K562 (cell line): Measurements from ENCODE around the gene MYO3A. TPM values are rescaled to one million over a fixed set of nuclear protein-coding genes. Genes with fewer than 3 reads are reported as not detected.

Experiments
- ATF1 ChIP-seq, 2 experiments: fragments of 450-650 bp in 1 of 2; IDR thresholded peaks; 2 replicates each; pipeline ENCODE4 v1.6.1; 2016; ENCODE audit warnings: missing compliant biosample characterization in 1 of 2, missing genetic modification characterization in 1 of 2
- NFYB ChIP-seq: IDR thresholded peaks from 2 replicates; pipeline ENCODE4 v1.6.1; 2011; ENCODE audit warnings: mild to moderate bottlenecking, moderate library complexity; ENCODE audit not compliant: insufficient read length; ENCODE audit errors: extremely low read depth
- polyA plus RNA-seq, 8 experiments: library from polyadenylated mRNA; depleted of rRNA in 4 of 8; stranded (reverse) in 5 of 8; unstranded in 3 of 8; fragments of >200 nt; fragmentation: Nextera tagmentation in 2 of 8; fragmentation: Illumina TruSeq in 1 of 8; extraction: Ambion mirVana in 2 of 8; extraction: Trizol in 1 of 8; gene quantifications; 2 replicates each; pipeline versions ENCODE4 v1.2.1 to v1.2.3, GENCODE V29; 2011 to 2014; ENCODE audit warnings: inconsistent platforms in 1 of 8, missing spikeins in 1 of 8
- total RNA-seq, 7 experiments: library from RNA; depleted of rRNA in 6 of 7; stranded (reverse); fragments of >200 nt in 6 of 7; fragmentation: Illumina TruSeq in 2 of 7; extraction: Trizol in 2 of 7; gene quantifications; 2 replicates each; pipeline versions ENCODE4 v1.2.1 to v1.2.3, GENCODE V29; 2011 to 2021; ENCODE audit warnings: low replicate concordance in 1 of 7
- TF ChIP-seq, protein P1 (sequence below), 2 experiments: fragments of 450-650 bp in 1 of 2; sonication (generic) in 1 of 2; formaldehyde crosslinking in 1 of 2; IDR thresholded peaks; 2 replicates each; pipeline versions ENCODE4 v1.7.1 to v1.9.0; 2016 to 2022; ENCODE audit warnings: inconsistent platforms in 1 of 2, mild to moderate bottlenecking in 1 of 2, missing genetic modification reagents in 1 of 2
- TF ChIP-seq, protein P2 (sequence below): fragments of 200-800 bp; sonication (Bioruptor generic); IDR thresholded peaks from 2 replicates; pipeline ENCODE4 v1.6.1; 2016; ENCODE audit warnings: missing genetic modification characterization, missing compliant biosample characterization

Gene MYO3A
- total and polyA plus RNA-seq, 9 of the 15 experiments (the other 6 are each of a cell fraction or from before 2014, with no cell fraction given) = not detected

DNA sequence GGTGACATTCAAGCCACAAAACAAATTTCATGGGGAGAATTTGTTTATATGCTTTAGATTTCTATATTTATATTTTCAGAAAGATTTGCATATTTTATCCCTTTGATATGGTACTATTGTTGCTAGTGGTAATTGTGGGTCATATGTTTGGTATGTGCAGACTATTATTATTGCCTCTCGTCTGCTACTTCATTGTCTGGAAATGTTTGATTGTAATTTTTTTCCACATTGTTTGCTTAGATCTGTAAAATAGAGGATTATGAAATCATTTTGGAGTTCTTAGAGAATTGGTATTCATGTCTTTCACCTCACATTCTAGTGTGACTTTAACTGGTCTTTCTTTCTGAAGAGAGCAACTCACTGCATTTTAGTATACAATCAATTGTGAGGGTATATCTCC, 44.7 kb downstream of the MYO3A start (continued):
- TF ChIP-seq, protein P1, sequence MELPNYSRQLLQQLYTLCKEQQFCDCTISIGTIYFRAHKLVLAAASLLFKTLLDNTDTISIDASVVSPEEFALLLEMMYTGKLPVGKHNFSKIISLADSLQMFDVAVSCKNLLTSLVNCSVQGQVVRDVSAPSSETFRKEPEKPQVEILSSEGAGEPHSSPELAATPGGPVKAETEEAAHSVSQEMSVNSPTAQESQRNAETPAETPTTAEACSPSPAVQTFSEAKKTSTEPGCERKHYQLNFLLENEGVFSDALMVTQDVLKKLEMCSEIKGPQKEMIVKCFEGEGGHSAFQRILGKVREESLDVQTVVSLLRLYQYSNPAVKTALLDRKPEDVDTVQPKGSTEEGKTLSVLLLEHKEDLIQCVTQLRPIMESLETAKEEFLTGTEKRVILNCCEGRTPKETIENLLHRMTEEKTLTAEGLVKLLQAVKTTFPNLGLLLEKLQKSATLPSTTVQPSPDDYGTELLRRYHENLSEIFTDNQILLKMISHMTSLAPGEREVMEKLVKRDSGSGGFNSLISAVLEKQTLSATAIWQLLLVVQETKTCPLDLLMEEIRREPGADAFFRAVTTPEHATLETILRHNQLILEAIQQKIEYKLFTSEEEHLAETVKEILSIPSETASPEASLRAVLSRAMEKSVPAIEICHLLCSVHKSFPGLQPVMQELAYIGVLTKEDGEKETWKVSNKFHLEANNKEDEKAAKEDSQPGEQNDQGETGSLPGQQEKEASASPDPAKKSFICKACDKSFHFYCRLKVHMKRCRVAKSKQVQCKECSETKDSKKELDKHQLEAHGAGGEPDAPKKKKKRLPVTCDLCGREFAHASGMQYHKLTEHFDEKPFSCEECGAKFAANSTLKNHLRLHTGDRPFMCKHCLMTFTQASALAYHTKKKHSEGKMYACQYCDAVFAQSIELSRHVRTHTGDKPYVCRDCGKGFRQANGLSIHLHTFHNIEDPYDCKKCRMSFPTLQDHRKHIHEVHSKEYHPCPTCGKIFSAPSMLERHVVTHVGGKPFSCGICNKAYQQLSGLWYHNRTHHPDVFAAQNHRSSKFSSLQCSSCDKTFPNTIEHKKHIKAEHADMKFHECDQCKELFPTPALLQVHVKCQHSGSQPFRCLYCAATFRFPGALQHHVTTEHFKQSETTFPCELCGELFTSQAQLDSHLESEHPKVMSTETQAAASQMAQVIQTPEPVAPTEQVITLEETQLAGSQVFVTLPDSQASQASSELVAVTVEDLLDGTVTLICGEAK (IDR thresholded peaks at IDR 0.05) = no peak
- TF ChIP-seq, protein P1 (CRISPR knock-in tag; IDR thresholded peaks at IDR 0.05) = no peak
- TF ChIP-seq NFYB (no peak), ATF1 (CRISPR knock-in tag; IDR thresholded peaks at IDR 0.05) (no peak), ATF1 (tag; IDR thresholded peaks at IDR 0.05) (no peak)
- TF ChIP-seq, protein P2, sequence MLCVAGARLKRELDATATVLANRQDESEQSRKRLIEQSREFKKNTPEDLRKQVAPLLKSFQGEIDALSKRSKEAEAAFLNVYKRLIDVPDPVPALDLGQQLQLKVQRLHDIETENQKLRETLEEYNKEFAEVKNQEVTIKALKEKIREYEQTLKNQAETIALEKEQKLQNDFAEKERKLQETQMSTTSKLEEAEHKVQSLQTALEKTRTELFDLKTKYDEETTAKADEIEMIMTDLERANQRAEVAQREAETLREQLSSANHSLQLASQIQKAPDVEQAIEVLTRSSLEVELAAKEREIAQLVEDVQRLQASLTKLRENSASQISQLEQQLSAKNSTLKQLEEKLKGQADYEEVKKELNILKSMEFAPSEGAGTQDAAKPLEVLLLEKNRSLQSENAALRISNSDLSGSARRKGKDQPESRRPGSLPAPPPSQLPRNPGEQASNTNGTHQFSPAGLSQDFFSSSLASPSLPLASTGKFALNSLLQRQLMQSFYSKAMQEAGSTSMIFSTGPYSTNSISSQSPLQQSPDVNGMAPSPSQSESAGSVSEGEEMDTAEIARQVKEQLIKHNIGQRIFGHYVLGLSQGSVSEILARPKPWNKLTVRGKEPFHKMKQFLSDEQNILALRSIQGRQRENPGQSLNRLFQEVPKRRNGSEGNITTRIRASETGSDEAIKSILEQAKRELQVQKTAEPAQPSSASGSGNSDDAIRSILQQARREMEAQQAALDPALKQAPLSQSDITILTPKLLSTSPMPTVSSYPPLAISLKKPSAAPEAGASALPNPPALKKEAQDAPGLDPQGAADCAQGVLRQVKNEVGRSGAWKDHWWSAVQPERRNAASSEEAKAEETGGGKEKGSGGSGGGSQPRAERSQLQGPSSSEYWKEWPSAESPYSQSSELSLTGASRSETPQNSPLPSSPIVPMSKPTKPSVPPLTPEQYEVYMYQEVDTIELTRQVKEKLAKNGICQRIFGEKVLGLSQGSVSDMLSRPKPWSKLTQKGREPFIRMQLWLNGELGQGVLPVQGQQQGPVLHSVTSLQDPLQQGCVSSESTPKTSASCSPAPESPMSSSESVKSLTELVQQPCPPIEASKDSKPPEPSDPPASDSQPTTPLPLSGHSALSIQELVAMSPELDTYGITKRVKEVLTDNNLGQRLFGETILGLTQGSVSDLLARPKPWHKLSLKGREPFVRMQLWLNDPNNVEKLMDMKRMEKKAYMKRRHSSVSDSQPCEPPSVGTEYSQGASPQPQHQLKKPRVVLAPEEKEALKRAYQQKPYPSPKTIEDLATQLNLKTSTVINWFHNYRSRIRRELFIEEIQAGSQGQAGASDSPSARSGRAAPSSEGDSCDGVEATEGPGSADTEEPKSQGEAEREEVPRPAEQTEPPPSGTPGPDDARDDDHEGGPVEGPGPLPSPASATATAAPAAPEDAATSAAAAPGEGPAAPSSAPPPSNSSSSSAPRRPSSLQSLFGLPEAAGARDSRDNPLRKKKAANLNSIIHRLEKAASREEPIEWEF (CRISPR knock-in tag) = no peak
- TF ChIP-seq, all 486 proteins: peak for 0
